LNCAP (cell line): Measurements from ENCODE around the gene JMJD7.

Experiments
- TF ChIP-seq, protein P1 (sequence below): fragments of 450-650 bp; IDR thresholded peaks from 2 replicates; pipeline ENCODE4 v1.5.1; 2017; ENCODE audit warnings: mild to moderate bottlenecking

JMJD7 gene

DNA sequence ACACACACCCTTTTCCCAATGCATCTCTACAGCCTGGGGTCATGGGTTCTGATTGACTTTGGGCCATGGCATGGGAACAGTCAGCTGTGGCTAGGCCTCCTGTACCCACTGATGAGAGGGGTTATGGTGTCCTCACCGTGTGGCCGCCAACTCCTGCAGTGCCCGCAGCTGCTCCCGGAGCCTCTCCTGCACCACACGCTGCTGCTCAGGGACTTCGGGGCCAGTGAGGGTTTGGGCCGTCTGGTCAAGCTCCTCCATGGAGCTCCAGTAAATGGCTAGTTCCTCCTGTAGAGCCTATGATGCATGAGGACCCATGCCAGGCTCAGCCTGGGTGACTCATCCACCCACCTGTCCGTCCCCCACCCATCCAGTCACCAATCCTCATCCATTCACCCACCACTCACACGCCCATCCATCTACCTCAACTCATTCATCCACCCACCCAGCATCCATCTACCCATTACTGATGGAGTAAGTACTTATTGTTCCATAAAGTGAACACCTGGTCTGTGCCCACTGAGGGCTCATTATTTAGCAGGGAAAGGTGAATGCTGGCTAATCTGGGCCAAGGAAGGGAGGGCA is 44.4 kb downstream of the JMJD7 start:
- TF ChIP-seq, protein P1, sequence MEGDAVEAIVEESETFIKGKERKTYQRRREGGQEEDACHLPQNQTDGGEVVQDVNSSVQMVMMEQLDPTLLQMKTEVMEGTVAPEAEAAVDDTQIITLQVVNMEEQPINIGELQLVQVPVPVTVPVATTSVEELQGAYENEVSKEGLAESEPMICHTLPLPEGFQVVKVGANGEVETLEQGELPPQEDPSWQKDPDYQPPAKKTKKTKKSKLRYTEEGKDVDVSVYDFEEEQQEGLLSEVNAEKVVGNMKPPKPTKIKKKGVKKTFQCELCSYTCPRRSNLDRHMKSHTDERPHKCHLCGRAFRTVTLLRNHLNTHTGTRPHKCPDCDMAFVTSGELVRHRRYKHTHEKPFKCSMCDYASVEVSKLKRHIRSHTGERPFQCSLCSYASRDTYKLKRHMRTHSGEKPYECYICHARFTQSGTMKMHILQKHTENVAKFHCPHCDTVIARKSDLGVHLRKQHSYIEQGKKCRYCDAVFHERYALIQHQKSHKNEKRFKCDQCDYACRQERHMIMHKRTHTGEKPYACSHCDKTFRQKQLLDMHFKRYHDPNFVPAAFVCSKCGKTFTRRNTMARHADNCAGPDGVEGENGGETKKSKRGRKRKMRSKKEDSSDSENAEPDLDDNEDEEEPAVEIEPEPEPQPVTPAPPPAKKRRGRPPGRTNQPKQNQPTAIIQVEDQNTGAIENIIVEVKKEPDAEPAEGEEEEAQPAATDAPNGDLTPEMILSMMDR, result no peak

- TF ChIP-seq, protein P1, result no peak
These were observed 45.8 kb downstream of the JMJD7 start for GRCh38 chr15:41873711-41874110.

DNA sequence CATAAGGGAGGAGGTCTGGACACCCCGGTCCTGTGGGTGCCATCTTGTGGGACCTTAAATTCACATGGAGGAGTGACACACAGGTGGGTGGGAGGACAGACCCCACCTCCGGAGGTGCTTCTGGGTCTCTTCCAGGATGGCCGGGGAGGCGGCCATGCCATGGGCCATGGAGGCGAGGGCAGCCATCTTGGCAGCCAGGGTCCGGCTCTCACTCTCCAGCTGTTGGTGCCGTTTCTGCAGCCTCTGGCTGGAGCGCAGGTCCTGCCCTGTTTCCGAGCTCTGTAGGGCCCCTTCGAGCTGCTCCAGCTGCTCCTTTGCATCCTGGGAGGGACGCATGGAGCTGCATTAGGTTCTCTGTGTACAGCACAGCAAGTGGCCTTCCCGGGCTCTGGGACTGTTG is 46.8 kb downstream of the JMJD7 start:
- TF ChIP-seq, protein P1, result no peak

- TF ChIP-seq, protein P1, result no peak
These were observed 48.1 kb downstream of the JMJD7 start for GRCh38 chr15:41876007-41876406.

DNA sequence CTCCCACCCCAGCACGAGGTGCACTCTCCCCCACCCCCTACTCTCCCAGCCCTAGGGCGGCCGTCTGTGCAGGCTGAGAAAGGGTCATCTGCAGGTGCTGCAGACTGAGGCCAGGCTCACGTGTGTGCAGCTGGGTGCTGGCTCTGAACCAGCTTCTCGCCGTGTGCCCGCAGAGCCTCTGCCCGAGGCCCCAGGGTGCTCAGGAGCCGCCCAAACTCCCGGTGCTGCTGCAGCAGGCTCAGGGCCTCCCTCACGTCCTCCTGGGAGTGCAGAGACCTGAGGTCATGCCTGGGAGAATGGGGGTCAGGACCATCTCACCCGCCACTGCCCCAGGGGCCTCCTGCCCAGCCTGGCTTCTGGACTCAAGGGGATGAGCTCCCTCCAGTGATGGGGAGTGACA is 48.8 kb downstream of the JMJD7 start:
- TF ChIP-seq, protein P1, result no peak

DNA sequence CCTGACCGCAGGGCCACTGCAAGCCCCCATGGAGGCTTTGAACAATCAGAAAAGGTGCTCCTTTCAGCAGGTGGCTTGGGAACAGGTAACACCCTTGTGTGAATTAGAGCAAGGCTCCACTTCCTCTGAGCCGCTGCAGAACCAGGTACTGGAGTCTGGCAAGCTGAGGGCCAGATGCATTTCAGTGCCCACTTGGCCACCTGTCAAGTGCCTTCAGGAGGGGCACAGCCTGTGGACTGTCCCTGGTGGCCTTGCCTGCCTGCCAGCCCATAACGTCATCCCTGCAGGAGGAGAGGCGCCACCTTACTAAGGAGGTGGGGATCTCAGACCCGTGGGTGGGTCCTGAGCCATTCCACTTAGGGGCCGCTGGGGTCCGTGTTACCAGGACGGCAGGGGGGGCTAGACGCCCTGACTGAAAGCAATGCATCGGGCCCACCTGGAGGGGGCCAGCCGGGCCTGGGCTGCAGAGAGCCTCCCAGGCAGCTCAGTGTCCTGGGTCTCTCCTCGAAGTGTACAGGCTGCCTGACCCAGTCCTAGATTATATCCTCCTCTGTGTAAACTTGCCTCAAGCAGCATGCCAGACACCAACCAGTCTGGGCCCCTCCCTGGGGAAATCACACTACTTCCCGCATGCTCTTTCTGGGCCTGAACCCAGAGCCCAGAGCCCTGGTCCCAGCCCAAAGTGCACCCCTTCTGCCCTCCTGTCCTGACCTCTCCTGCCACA is 49.9 kb downstream of the JMJD7 start:
- TF ChIP-seq, protein P1, result no peak

GRCh38 chr15:41878355-41878699 is 50.4 kb downstream of the JMJD7 start:
- TF ChIP-seq, protein P1, result no peak
